Measurements from ENCODE around the gene CMTM3. TPM values are rescaled to one million over a fixed set of nuclear protein-coding genes. Genes with fewer than 3 reads are reported as not detected.
"Not testable (repeated sequence)": the region's sequence is repeated elsewhere in the genome, so short reads cannot be mapped to it uniquely, and the experiment has no call there.

CMTM3 gene
- total RNA-seq, 2 donors from 2014 or later = 15.6 to 26.2 TPM

GRCh38 chr16:66610111-66610820 is 5.8 kb downstream of the CMTM3 start:
- no peak for TF ChIP-seq CTCF (IDR thresholded peaks at IDR 0.05)
- peaks cover 3 to 26% of the 10 kb centered on the region in 2 donors for H3K4me1 ChIP-seq
- no peaks in the 10 kb centered on the region for H3K27me3 ChIP-seq
- no peak for DNase-seq (ENCODE audit: low spot score)
- peaks cover 50% of the 10 kb centered on the region for H3K36me3 ChIP-seq
- H3K9me3 ChIP-seq = no peaks in the 10 kb centered on the region
- no peak overlapping the region for H3K4me3 ChIP-seq
- H3K27ac ChIP-seq = no peak overlapping the region

GRCh38 chr16:66611911-66612310 is 7.4 kb downstream of the CMTM3 start:
- H3K4me1 ChIP-seq = peaks cover 3 to 13% of the 10 kb centered on the region in 2 donors
- peaks cover 50% of the 10 kb centered on the region for H3K36me3 ChIP-seq
- H3K27me3 ChIP-seq; H3K27ac ChIP-seq; DNase-seq (ENCODE audit: low spot score); H3K9me3 ChIP-seq; H3K4me3 ChIP-seq: not testable (repeated sequence)

- Histone ChIP-seq H3K27me3 (no peaks in the 10 kb centered on the region), H3K36me3 (peaks cover 50% of the 10 kb centered on the region)
- no peak for TF ChIP-seq CTCF (IDR thresholded peaks at IDR 0.05)
Measured at GRCh38 chr16:66612422-66612821, 7.9 kb downstream of the CMTM3 start.

GRCh38 chr16:66614161-66614802 is 9.8 kb downstream of the CMTM3 start:
- no peaks in the 10 kb centered on the region for H3K4me1 ChIP-seq
- no peak for DNase-seq (ENCODE audit: low spot score)
- H3K36me3 ChIP-seq = peaks cover 45% of the 10 kb centered on the region
- H3K9me3 ChIP-seq = no peaks in the 10 kb centered on the region
- H3K27ac ChIP-seq = no peak overlapping the region
- no peak for TF ChIP-seq CTCF (IDR thresholded peaks at IDR 0.05)
- no peaks in the 10 kb centered on the region for H3K27me3 ChIP-seq
- no peak overlapping the region for H3K4me3 ChIP-seq

More at GRCh38 chr16:66612422-66612821, 7.9 kb downstream of the CMTM3 start:
- Histone ChIP-seq H3K9me3 (no peaks in the 10 kb centered on the region), H3K4me1 (peaks cover 3 to 13% of the 10 kb centered on the region in 2 donors), H3K27ac (no peak overlapping the region), H3K4me3 (no peak overlapping the region)
- DNase-seq (ENCODE audit: low spot score) = no peak

GRCh38 chr16:66616169-66616568 is 11.7 kb downstream of the CMTM3 start:
- Histone ChIP-seq H3K4me1 (peaks cover 0 to 5% of the 10 kb centered on the region in 2 donors), H3K9me3 (no peaks in the 10 kb centered on the region), H3K27me3 (no peaks in the 10 kb centered on the region), H3K27ac (no peak overlapping the region), H3K4me3 (no peak overlapping the region), H3K36me3 (peaks cover 28% of the 10 kb centered on the region)
- no peak for TF ChIP-seq CTCF (IDR thresholded peaks at IDR 0.05)
- DNase-seq (ENCODE audit: low spot score) = no peak

GRCh38 chr16:66616592-66616991 is 12.1 kb downstream of the CMTM3 start:
- H3K27me3 ChIP-seq = no peaks in the 10 kb centered on the region
- H3K4me3 ChIP-seq = no peak overlapping the region
- no peak for TF ChIP-seq CTCF (IDR thresholded peaks at IDR 0.05)
- H3K4me1 ChIP-seq = peaks cover 0 to 5% of the 10 kb centered on the region in 2 donors
- H3K36me3 ChIP-seq = peaks cover 24% of the 10 kb centered on the region
- no peaks in the 10 kb centered on the region for H3K9me3 ChIP-seq
- no peak overlapping the region for H3K27ac ChIP-seq
- no peak for DNase-seq (ENCODE audit: low spot score)

Data from right atrium auricular region (tissue), 2 donors.